Body of pancreas (tissue), 4 donors: ENCODE measurements around the gene TMEM97.

Experiments
- POLR2A ChIP-seq, 3 donors: fragments of 450-650 bp; IDR thresholded peaks; one replicate each; pipeline ENCODE4 v1.6.1; 2016; ENCODE audit warnings: antibody characterized with exemption in 3 of 3, mild to moderate bottlenecking in 2 of 3
- TF ChIP-seq, protein P1 (sequence below), 7 experiments: fragments of 450-650 bp in 4 of 7; fragments of 200-600 bp in 3 of 7; sonication (generic) in 3 of 7; IDR thresholded peaks; one replicate each; pipeline ENCODE4 v1.5.1; 2016 to 2019; ENCODE audit warnings: antibody characterized with exemption in 7 of 7

DNA sequence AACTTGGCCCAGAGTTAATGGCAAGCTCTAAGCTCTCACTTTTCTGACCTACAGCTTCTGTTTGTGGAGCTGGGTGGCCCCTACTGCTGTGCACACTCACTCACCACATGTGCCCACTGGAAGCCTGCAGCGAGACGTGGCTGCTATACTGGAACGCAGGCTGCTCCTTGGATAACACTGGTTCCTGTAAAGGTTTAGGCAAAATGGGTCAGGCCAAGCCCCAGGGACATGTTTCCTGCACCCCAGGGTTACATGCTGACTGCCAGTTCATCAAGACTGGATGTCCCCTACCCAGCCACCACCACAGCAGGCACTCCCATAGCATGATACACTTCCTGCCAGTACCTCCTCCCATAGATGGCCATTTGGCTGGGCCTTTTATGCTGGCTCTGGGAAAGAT lies 30.0 kb downstream of the TMEM97 start:
- TF ChIP-seq, protein P1, sequence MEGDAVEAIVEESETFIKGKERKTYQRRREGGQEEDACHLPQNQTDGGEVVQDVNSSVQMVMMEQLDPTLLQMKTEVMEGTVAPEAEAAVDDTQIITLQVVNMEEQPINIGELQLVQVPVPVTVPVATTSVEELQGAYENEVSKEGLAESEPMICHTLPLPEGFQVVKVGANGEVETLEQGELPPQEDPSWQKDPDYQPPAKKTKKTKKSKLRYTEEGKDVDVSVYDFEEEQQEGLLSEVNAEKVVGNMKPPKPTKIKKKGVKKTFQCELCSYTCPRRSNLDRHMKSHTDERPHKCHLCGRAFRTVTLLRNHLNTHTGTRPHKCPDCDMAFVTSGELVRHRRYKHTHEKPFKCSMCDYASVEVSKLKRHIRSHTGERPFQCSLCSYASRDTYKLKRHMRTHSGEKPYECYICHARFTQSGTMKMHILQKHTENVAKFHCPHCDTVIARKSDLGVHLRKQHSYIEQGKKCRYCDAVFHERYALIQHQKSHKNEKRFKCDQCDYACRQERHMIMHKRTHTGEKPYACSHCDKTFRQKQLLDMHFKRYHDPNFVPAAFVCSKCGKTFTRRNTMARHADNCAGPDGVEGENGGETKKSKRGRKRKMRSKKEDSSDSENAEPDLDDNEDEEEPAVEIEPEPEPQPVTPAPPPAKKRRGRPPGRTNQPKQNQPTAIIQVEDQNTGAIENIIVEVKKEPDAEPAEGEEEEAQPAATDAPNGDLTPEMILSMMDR (IDR thresholded peaks at IDR 0.05): no peak
- no peak for TF ChIP-seq POLR2A (IDR thresholded peaks at IDR 0.05)
